Astrocyte of the cerebellum (primary cell): Measurements from ENCODE around the gene NT5DC1.

Source experiments
- DNase-seq: peaks from one replicate; pipeline ENCODE4 v3.0.0-alpha.2; 2011; ENCODE audit warnings: low read depth
- H3K4me3 ChIP-seq: 2 replicates; pipeline ENCODE4 v1.5.1; 2011; ENCODE audit warnings: mild to moderate bottlenecking, low read depth, low read length, moderate library complexity
- CTCF ChIP-seq: IDR thresholded peaks from 2 replicates; pipeline ENCODE4 v1.5.1; 2012; ENCODE audit warnings: low read length, low read depth, moderate library complexity, mild to moderate bottlenecking; ENCODE audit errors: missing control alignments
- in situ Hi-C: cut with HindIII; loops from 2 replicates; pipeline ENCODE4 v1.10.0; 2017; ENCODE audit warnings: low sequenced_read_pairs

NT5DC1 gene

GRCh38 chr6:116099036-116099435, 1.6 kb upstream of the NT5DC1 start:
- TF ChIP-seq CTCF = no peak
- in situ Hi-C loops = no loop called here
- no peak for DNase-seq
- H3K4me3 ChIP-seq = no peak overlapping the region

GRCh38 chr6:116101302-116101718, 657 bp downstream of the NT5DC1 start:
- in situ Hi-C loops = no loop called here
- no peak for TF ChIP-seq CTCF
- no peak for DNase-seq
- peak overlapping the region; percentile 74 for H3K4me3 ChIP-seq

- in situ Hi-C loops = no loop called here
- H3K4me3 ChIP-seq = peak overlapping the region; percentile 74
- no peak for DNase-seq
These were observed 1.1 kb downstream of the NT5DC1 start for GRCh38 chr6:116101790-116102189.

GRCh38 chr6:116102873-116103272, 2.2 kb downstream of the NT5DC1 start:
- no peak overlapping the region for H3K4me3 ChIP-seq
- TF ChIP-seq CTCF = no peak
- in situ Hi-C loops = no loop called here
- no peak for DNase-seq

More at GRCh38 chr6:116101790-116102189, 1.1 kb downstream of the NT5DC1 start:
- no peak for TF ChIP-seq CTCF

GRCh38 chr6:116104636-116105035, 4.0 kb downstream of the NT5DC1 start:
- in situ Hi-C loops = no loop called here
- DNase-seq = no peak
- TF ChIP-seq CTCF = no peak
- H3K4me3 ChIP-seq = no peak overlapping the region

- in situ Hi-C loops = no loop called here
- DNase-seq = no peak
- H3K4me3 ChIP-seq = no peak overlapping the region
- TF ChIP-seq CTCF = no peak
These were observed 4.6 kb downstream of the NT5DC1 start for GRCh38 chr6:116105247-116105646.

- H3K4me3 ChIP-seq = no peak overlapping the region
- in situ Hi-C loops = no loop called here
- DNase-seq = no peak
- no peak for TF ChIP-seq CTCF
These were observed 5.5 kb downstream of the NT5DC1 start for GRCh38 chr6:116106146-116106545.
